ENCODE data around the gene HPSE2. TPM values are rescaled to one million over a fixed set of nuclear protein-coding genes. Genes with fewer than 3 reads are reported as not detected.

Gene HPSE2
- total and polyA plus RNA-seq, 7 experiments from 2014 or later: not detected

GRCh38 chr10:98432330-98432729 is 803.3 kb downstream of the HPSE2 start:
- CTCF ChIA-PET: no interaction called here

GRCh38 chr10:98431016-98431415 is 804.6 kb downstream of the HPSE2 start:
- no peak for DNase-seq
- ChIA-PET CTCF (no interaction called here), POLR2A (no interaction called here)
- Mint-ChIP-seq H3K4me3 (no peak overlapping the region), H3K27me3 (no peaks in the 10 kb centered on the region), H3K4me1 (peaks cover 0 to 7% (median 0%) of the 10 kb centered on the region in 7 donors), H3K27ac (peak overlapping the region in 1 of 9 donors; percentile 3), H3K36me3 (peaks cover 18 to 59% (median 46%) of the 10 kb centered on the region in 5 donors), H3K9me3 (peaks cover 0 to 12% (median 3%) of the 10 kb centered on the region in 11 donors)
- intact Hi-C loops (cut with micrococcal nuclease): no loop called here
- no peak overlapping the region for H3K27ac ChIP-seq (ENCODE audit: low read depth, low read length)
- no peak overlapping the region for H3K4me3 ChIP-seq (ENCODE audit: low read length)
- no peaks in the 10 kb centered on the region for H3K27me3 ChIP-seq (ENCODE audit: control insufficient read depth in 2 of 2, insufficient read depth in 2 of 2, low read length in 2 of 2)
- ATAC-seq: no peak
- no peaks in the 10 kb centered on the region for H3K4me1 ChIP-seq (ENCODE audit: control insufficient read depth in 2 of 2, insufficient read depth in 2 of 2, low read length in 2 of 2)
- H3K9me3 ChIP-seq (ENCODE audit: control insufficient read depth in 2 of 3, low read length in 3 of 3): no peaks in the 10 kb centered on the region
- H3K36me3 ChIP-seq (ENCODE audit: control insufficient read depth in 2 of 3, insufficient read depth in 3 of 3, low read length in 3 of 3): peaks cover 22 to 82% (median 25%) of the 10 kb centered on the region in 3 experiments

More at GRCh38 chr10:98432330-98432729, 803.3 kb downstream of the HPSE2 start:
- POLR2A ChIA-PET: no interaction called here
- Histone ChIP-seq H3K27me3 (ENCODE audit: control insufficient read depth in 2 of 2, insufficient read depth in 2 of 2, low read length in 2 of 2) (no peaks in the 10 kb centered on the region), H3K4me1 (ENCODE audit: control insufficient read depth in 2 of 2, insufficient read depth in 2 of 2, low read length in 2 of 2) (no peaks in the 10 kb centered on the region), H3K9me3 (ENCODE audit: control insufficient read depth in 2 of 3, low read length in 3 of 3) (no peaks in the 10 kb centered on the region), H3K27ac (ENCODE audit: low read depth, low read length) (no peak overlapping the region), H3K4me3 (ENCODE audit: low read length) (no peak overlapping the region), H3K36me3 (ENCODE audit: control insufficient read depth in 2 of 3, insufficient read depth in 3 of 3, low read length in 3 of 3) (peaks cover 22 to 76% (median 29%) of the 10 kb centered on the region in 3 experiments)
- Mint-ChIP-seq H3K4me1 (peaks cover 0 to 7% (median 1%) of the 10 kb centered on the region in 7 donors), H3K9me3 (peaks cover 0 to 12% (median 3%) of the 10 kb centered on the region in 11 donors), H3K27ac (no peak overlapping the region), H3K27me3 (no peaks in the 10 kb centered on the region), H3K4me3 (no peak overlapping the region), H3K36me3 (peaks cover 18 to 70% (median 51%) of the 10 kb centered on the region in 5 donors)
- intact Hi-C loops (cut with micrococcal nuclease): no loop called here
- ATAC-seq (no peak), DNase-seq (no peak)

DNA sequence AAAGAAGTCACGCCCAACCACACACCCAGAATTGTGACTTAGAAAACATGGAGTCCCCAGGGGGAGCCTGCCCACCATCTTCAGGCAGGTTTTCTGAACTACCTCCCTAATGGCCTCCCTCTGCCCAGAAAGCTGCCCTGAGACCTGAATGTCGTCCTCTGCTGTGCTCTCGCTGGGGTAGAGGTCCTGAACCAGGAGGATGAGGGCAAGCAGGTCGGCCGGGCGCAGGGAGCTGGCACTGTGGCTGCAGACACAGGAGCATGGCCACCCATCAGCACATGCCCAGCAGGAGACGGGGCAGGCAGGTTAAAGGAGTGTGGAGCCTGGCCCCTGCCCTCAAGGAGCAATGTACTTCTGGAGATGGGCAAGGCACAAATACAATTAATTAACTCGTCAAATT is 805.2 kb downstream of the HPSE2 start:
- ATAC-seq (no peak), DNase-seq (no peak)
- Histone ChIP-seq H3K27me3 (ENCODE audit: control insufficient read depth in 2 of 2, insufficient read depth in 2 of 2, low read length in 2 of 2) (no peaks in the 10 kb centered on the region), H3K9me3 (ENCODE audit: control insufficient read depth in 2 of 3, low read length in 3 of 3) (no peaks in the 10 kb centered on the region), H3K27ac (ENCODE audit: low read depth, low read length) (no peak overlapping the region), H3K36me3 (ENCODE audit: control insufficient read depth in 2 of 3, insufficient read depth in 3 of 3, low read length in 3 of 3) (peaks cover 22 to 77% (median 24%) of the 10 kb centered on the region in 3 experiments), H3K4me1 (ENCODE audit: control insufficient read depth in 2 of 2, insufficient read depth in 2 of 2, low read length in 2 of 2) (no peaks in the 10 kb centered on the region), H3K4me3 (ENCODE audit: low read length) (no peak overlapping the region)
- Mint-ChIP-seq H3K27me3 (no peaks in the 10 kb centered on the region), H3K36me3 (peaks cover 14 to 53% (median 41%) of the 10 kb centered on the region in 5 donors), H3K9me3 (peaks cover 0 to 12% (median 3%) of the 10 kb centered on the region in 11 donors), H3K4me1 (peaks cover 0 to 7% (median 0%) of the 10 kb centered on the region in 7 donors), H3K27ac (peak overlapping the region in 2 of 9 donors; percentile 3 to 72), H3K4me3 (no peak overlapping the region)
- POLR2A ChIA-PET: interaction anchor here (1.0 kb wide), 1 partner anchor 16 kb away, joined by 3 read pairs; no protein-coding TSS in a partner anchor
- CTCF ChIA-PET: no interaction called here
- intact Hi-C loops (cut with micrococcal nuclease): no loop called here

DNA sequence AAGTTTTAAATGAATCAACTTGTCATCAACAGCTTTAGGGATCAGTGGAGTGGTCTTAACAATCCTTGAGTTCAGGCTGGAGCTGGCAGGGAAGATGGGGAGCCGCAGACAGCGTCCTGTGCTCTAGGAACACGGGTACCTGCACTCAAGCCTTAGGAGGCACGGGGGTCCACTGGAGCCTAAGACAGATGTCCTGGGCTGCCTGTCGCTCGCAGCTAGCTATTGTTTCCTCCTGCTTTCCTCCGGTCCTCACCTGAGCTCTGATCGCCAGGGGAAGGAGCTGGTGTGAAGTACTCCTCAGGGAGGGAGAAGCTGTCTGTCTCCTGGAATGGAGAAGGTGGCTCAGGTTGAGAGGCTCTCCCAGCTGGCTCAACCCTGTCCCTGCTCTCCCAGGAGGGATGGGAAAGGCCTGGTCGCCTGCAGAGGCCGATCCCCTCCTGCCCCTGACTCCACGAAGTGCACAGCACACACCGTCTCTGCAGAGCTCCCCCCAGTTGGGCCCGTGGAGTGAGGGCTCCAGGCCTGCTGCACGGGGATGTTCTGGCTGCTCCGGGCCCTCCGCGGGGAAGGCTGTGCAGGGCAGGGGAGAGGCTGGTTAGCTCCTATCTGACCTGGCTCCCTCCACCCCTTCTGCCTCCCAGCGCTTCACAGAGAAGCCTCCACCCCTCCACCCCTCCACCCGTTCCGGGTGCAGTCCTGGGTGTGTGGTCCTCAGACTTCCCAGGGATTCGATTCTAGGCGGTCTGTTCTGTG is 806.2 kb downstream of the HPSE2 start:
- Mint-ChIP-seq H3K27me3 (no peaks in the 10 kb centered on the region), H3K4me1 (peaks cover 0 to 7% (median 0%) of the 10 kb centered on the region in 7 donors), H3K36me3 (peaks cover 13 to 44% (median 35%) of the 10 kb centered on the region in 5 donors), H3K4me3 (no peak overlapping the region), H3K27ac (no peak overlapping the region), H3K9me3 (peaks cover 0 to 12% (median 3%) of the 10 kb centered on the region in 11 donors)
- no peak for ATAC-seq
- intact Hi-C loops (cut with micrococcal nuclease): no loop called here
- Histone ChIP-seq H3K4me3 (ENCODE audit: low read length) (no peak overlapping the region), H3K4me1 (ENCODE audit: control insufficient read depth in 2 of 2, insufficient read depth in 2 of 2, low read length in 2 of 2) (no peaks in the 10 kb centered on the region), H3K36me3 (ENCODE audit: control insufficient read depth in 2 of 3, insufficient read depth in 3 of 3, low read length in 3 of 3) (peaks cover 14 to 77% (median 15%) of the 10 kb centered on the region in 3 experiments), H3K27me3 (ENCODE audit: control insufficient read depth in 2 of 2, insufficient read depth in 2 of 2, low read length in 2 of 2) (no peaks in the 10 kb centered on the region), H3K9me3 (ENCODE audit: control insufficient read depth in 2 of 3, low read length in 3 of 3) (no peaks in the 10 kb centered on the region), H3K27ac (ENCODE audit: low read depth, low read length) (no peak overlapping the region)
- CTCF ChIA-PET: no interaction called here
- POLR2A ChIA-PET: interaction anchor here (1.0 kb wide), 1 partner anchor 17 kb away, joined by 3 read pairs; no protein-coding TSS in a partner anchor
- DNase-seq: no peak

GRCh38 chr10:98427011-98427515 is 808.6 kb downstream of the HPSE2 start:
- H3K4me1 ChIP-seq (ENCODE audit: control insufficient read depth in 2 of 2, insufficient read depth in 2 of 2, low read length in 2 of 2): no peaks in the 10 kb centered on the region
- peaks cover 7 to 23% (median 17%) of the 10 kb centered on the region in 5 donors for H3K36me3 Mint-ChIP-seq
- peaks cover 0 to 4% (median 0%) of the 10 kb centered on the region in 11 donors for H3K9me3 Mint-ChIP-seq
- peaks cover 0 to 7% (median 0%) of the 10 kb centered on the region in 7 donors for H3K4me1 Mint-ChIP-seq
- no peak overlapping the region for H3K27ac ChIP-seq (ENCODE audit: low read depth, low read length)
- no peaks in the 10 kb centered on the region for H3K27me3 Mint-ChIP-seq
- intact Hi-C loops (cut with micrococcal nuclease): no loop called here
- CTCF ChIA-PET: interaction anchor here (2.7 kb wide), 1 partner anchor 8 kb away, joined by 22 read pairs; no protein-coding TSS in a partner anchor
- POLR2A ChIA-PET: interaction anchor here (0.6 kb wide), 1 partner anchor 1747 kb away, joined by 3 read pairs; no protein-coding TSS in a partner anchor
- H3K9me3 ChIP-seq (ENCODE audit: control insufficient read depth in 2 of 3, low read length in 3 of 3): no peaks in the 10 kb centered on the region
- ATAC-seq (no peak), DNase-seq (no peak)
- no peaks in the 10 kb centered on the region for H3K27me3 ChIP-seq (ENCODE audit: control insufficient read depth in 2 of 2, insufficient read depth in 2 of 2, low read length in 2 of 2)
- no peak overlapping the region for H3K4me3 Mint-ChIP-seq
- peak overlapping the region in 1 of 9 donors; percentile 2 for H3K27ac Mint-ChIP-seq
- H3K4me3 ChIP-seq (ENCODE audit: low read length): no peak overlapping the region
- peaks cover 4 to 76% (median 12%) of the 10 kb centered on the region in 3 experiments for H3K36me3 ChIP-seq (ENCODE audit: control insufficient read depth in 2 of 3, insufficient read depth in 3 of 3, low read length in 3 of 3)

GRCh38 chr10:98425511-98426352 is 809.9 kb downstream of the HPSE2 start:
- Histone ChIP-seq H3K9me3 (ENCODE audit: control insufficient read depth in 2 of 3, low read length in 3 of 3) (no peaks in the 10 kb centered on the region), H3K27me3 (ENCODE audit: control insufficient read depth in 2 of 2, insufficient read depth in 2 of 2, low read length in 2 of 2) (no peaks in the 10 kb centered on the region), H3K36me3 (ENCODE audit: control insufficient read depth in 2 of 3, insufficient read depth in 3 of 3, low read length in 3 of 3) (peaks cover 0 to 77% (median 7%) of the 10 kb centered on the region in 3 experiments), H3K4me3 (ENCODE audit: low read length) (no peak overlapping the region), H3K27ac (ENCODE audit: low read depth, low read length) (no peak overlapping the region), H3K4me1 (ENCODE audit: control insufficient read depth in 2 of 2, insufficient read depth in 2 of 2, low read length in 2 of 2) (no peaks in the 10 kb centered on the region)
- H3K9me3 Mint-ChIP-seq: no peaks in the 10 kb centered on the region
- intact Hi-C loops (cut with micrococcal nuclease): no loop called here
- H3K4me1 Mint-ChIP-seq: peaks cover 0 to 3% (median 0%) of the 10 kb centered on the region in 7 donors
- DNase-seq (peak in 7 of 9 donors; percentile 19 to 44 (median 29)), ATAC-seq (peak; percentile 79)
- H3K4me3 Mint-ChIP-seq: no peak overlapping the region
- H3K27ac Mint-ChIP-seq: no peak overlapping the region
- CTCF ChIA-PET: interaction anchor here (0.6 to 2.7 kb wide), 4 partner anchors 9 to 1783 kb away, joined by 3 to 22 read pairs (median 5); no protein-coding TSS in a partner anchor
- POLR2A ChIA-PET: no interaction called here
- H3K27me3 Mint-ChIP-seq: no peaks in the 10 kb centered on the region
- H3K36me3 Mint-ChIP-seq: peaks cover 0 to 23% (median 7%) of the 10 kb centered on the region in 5 donors
